ENCODE results near the gene FOXJ2.
"Not testable (repeated sequence)": the region's sequence is repeated elsewhere in the genome, so short reads cannot be mapped to it uniquely, and the experiment has no call there.

The FOXJ2 gene

DNA sequence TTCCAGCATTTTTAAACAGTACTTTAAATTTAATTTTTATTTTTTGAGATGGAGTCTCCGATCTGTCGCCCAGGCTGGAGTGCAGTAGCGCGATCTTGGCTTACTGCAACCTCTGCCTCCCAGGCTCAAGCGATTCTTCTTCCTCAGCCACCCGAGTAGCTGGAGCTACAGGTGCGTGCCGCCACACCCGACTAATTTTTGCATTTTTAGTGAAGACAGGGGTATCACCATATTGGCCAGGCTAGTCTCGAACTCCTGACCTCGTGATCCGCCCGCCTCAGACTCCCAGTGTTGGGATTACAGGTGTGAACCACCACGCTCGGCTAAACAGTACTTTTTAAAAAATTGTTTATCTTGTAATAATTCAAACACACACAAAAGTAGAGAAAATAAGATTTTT is 4.2 kb upstream of the FOXJ2 start:
- in situ Hi-C loops (cut with HindIII; ENCODE audit: low sequenced_read_pairs): no loop called here

DNA sequence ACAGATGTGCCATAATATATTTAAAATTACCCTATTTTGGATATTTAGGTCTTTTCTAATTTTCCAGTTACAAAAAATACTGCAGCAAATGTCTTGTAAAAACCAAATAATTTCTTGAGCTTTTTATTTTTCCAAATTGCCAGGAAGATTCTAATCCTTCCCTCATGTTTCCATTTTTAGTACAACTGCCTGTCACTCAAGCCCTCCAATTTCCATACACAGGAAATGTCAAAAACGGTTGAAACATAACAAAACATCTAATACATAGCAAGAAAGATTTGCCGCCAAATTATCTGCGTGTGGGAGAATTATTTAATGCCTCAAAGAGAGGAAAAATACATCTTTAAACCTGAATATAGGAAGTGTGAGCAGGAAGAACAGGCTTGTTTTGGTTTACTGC is 2.3 kb upstream of the FOXJ2 start:
- in situ Hi-C loops (cut with HindIII; ENCODE audit: low sequenced_read_pairs): no loop called here

DNA sequence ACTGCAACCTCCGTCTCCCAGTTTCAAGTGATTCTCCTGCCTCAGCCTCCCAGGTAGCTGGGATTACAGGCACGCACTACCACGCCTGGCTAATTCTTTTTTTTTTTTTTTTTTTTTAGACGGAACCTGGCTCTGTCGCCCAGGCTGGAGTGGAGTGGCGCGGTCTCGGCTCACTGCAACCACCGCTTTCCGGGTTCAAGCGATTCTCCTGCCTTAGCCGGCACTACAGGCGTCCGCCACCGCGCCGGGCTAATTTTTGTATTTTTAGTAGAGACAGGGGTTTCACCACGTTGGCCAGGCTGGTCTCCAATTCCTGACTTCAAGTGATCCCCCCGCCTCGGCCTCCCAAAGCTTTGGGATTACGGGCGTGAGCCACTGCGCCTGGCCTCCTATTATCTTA is 1.5 kb upstream of the FOXJ2 start:
- in situ Hi-C loops (cut with HindIII; ENCODE audit: low sequenced_read_pairs): not testable (repeated sequence)

DNA sequence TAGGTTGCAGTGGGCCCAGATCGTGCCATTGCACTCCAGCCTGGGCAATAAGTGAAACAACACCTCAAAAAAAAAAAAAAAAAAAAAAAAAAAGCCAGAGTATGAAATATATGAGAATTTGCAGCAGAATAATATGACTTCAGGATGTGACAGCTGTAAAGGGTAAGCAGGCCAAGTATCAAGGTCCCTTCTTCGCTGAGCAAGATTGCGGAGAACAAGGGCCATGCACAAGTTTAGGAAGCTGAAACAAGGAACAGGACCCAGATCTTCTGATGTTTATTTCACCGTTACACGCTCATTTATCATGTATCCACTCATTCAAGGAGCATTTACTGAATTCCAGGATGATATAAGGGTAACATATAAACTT is 659 bp upstream of the FOXJ2 start:
- in situ Hi-C loops (cut with HindIII; ENCODE audit: low sequenced_read_pairs): no loop called here

DNA sequence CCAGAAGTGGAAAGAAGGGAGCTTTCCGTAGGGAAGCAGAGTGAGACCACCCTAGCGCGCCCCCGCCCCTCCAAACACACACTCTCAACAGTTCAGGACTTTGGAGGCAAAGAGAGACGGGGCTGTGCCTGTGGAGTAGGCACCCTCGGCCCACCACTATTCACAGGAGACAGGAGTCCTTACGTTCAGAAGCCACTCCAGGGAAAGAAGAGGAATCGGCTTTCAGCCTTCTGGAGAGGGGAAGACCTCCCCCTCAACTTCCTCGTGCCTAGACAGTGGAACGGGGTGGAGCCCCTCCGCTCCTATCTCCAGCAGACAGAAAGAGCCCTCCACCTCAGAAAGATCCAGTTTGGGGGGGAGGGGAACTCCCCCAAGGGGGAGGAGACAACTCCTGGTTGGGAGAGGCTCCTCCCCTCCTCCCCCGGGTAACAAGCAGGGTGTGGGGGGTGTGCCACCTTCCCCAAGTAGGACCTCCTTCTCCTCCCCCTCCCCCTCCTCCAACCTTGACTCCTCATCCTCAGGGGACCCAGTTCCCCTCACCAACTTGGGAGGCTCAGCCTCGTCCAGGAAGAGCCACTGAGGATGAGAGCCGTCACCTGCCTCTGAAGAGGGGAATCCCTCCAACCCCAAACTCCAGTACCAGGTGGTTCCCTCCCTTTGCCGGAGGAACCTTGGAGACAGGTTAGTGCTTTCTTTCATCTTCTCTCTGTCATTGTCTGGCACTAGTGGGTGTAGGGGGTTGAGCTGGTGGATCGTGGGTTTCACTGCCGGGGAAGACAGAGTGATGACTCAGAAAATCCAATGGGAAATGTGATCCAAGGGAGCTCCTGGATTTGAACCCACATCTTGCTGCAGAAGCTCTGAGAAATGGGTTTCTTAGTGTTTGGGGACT is 883 bp downstream of the FOXJ2 start:
- in situ Hi-C loops (cut with HindIII; ENCODE audit: low sequenced_read_pairs): no loop called here

DNA sequence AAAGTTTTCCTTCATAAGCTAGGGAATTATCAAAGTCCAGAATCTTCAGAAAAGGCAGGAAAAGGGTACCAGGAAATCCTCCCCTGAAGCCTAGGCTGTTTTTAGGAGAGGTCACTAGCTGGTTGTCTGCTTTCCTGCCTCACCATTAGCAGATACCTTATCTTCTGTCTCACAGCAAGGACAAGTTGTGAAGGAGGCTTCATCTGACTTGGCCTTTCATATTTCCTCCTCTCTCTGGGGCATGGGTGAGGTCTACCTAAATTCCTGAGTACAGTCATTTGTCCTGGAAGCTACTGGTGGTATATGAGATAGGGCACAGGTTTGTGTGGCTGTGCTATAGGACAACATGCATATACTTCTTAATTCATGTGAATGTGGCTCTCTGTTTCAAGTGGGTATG is 2.3 kb downstream of the FOXJ2 start:
- in situ Hi-C loops (cut with HindIII; ENCODE audit: low sequenced_read_pairs): no loop called here

DNA sequence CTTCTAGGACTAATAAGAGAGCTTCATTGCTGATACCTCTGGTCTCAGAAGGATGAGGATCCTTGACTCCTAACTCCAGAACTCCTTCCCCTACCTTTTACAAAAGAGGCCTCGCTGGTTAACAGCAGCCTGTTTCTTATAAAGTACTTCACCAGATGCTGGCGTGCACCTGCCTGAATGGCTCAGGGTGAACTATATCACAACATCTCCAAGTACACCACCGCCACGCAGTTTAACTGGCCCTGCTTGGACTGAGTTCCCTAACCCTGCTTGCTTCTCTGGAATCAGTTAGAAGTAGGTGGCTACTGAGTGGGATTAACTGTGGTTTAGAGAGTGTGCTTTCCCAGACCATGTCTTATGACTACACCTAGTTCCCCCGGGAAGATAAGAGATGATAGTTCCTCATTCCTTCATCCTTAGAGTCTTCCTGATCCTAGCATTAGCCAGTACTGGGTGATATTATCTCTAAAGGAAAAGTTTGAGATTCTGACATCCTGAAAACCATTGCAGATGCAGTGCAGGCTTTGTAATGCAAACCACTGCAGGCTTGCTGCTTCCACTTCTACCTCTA is 3.0 kb downstream of the FOXJ2 start:
- in situ Hi-C loops (cut with HindIII; ENCODE audit: low sequenced_read_pairs): no loop called here

DNA sequence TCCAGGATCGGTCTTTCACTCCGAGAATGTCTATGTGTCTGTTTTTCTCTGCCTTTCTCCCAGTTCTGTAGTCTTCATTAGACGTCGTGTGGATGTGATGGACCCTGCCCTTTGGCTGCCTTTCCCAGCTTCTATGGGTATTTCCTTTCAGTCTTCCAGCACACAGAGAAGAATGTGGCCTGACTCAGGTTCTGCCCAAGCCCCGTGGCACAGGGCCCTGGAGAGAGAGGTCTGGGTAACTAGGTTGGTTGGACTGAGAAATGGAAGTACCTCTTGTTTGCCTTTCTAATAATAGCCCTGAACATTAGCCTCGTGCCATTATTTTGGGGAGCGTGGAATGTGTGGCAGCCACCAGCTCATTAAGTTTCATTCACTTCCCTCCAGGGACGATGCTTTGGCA is 3.8 kb downstream of the FOXJ2 start:
- in situ Hi-C loops (cut with HindIII; ENCODE audit: low sequenced_read_pairs): no loop called here

DNA sequence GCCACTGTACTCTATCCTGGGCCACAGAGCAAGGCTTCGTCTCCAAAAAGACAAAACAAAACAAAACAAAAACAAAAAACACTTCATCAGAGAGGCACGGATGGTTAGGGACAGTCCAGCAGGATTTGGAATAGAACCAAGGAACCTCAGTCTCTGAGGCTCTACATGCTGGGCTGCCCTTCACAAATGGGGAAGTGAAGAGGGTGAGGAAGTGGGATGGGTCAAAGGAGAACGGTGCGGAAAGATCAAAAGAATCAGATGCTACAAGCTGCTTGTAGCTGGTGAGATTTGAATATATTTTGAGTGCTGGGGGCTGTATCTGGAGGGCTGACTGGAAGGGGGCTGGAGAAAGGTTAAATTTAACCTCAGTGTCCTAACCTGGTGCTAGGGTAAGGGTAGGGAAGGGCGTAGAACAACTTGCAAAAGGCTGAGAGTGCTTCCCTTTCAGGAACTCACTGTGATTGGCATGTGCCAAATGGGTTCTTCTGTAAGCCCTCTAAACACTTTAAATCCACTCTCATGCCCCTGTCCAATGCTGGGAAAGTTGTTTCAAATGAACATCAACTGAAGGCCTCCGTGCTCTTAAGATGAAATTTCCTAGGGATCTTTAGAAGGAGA is 4.6 kb downstream of the FOXJ2 start:
- in situ Hi-C loops (cut with HindIII; ENCODE audit: low sequenced_read_pairs): no loop called here

DNA sequence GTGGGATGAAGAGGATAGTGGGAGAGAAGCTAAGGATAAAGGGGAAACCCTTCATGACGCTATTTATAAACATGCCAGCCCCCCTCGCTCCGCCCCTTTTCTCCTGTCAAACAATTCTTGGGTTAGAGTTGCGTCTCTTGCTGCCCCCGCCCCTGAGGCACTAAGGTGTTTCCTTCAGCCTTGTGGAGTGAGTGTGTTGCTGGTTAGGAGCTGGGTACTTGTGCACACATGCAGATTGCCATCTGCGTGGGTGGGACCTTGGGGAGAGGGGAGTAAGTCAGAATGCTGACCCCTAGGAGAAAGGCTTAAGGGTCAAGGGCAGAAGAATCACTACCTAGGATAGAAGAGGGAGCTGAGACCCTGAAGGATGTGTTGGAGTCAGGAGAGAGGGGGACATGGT is 5.4 kb downstream of the FOXJ2 start:
- in situ Hi-C loops (cut with HindIII; ENCODE audit: low sequenced_read_pairs): no loop called here

DNA sequence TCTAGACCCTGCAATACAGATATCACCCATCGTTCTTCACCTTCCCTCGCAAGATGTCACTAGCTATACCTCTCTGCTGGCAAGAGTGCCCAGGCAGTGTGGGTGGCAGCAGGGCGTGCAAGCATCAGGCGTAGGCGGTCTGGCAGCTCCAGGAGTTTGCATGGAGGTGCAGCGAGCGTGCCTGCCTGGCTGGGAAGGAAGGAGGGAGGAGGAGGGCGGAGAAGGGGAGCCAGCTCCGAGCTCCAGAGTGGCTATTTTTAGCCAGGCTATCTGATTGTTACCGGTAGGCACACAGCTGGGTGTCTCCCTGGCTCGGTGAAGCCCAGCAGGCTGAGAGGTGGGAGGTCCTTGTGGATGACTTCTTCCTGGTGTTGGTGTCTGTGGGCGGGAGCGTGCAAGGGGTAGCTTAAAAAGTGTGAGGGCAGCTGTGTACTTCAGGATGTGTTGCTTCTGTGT is 6.2 kb downstream of the FOXJ2 start:
- in situ Hi-C loops (cut with HindIII; ENCODE audit: low sequenced_read_pairs): no loop called here

DNA sequence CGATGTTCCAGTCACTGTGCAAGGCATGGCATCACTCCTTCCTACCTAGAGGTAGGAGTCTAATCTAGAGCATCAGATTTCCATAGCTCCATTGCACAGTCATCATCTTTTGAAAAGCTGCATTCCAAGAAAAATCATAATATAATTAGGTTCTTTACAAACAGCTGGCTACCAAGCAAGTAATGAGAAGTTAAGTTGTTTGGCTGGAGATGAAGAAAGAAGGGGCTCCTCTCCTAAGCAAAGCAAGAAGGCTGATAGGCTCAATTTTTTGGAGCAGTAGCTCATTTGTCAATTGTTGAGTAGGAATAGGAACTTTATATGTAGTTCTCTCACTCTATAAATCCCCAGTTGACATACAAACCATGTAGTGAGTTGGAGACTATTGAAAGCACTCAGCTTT is 8.3 kb downstream of the FOXJ2 start:
- in situ Hi-C loops (cut with HindIII; ENCODE audit: low sequenced_read_pairs): no loop called here

DNA sequence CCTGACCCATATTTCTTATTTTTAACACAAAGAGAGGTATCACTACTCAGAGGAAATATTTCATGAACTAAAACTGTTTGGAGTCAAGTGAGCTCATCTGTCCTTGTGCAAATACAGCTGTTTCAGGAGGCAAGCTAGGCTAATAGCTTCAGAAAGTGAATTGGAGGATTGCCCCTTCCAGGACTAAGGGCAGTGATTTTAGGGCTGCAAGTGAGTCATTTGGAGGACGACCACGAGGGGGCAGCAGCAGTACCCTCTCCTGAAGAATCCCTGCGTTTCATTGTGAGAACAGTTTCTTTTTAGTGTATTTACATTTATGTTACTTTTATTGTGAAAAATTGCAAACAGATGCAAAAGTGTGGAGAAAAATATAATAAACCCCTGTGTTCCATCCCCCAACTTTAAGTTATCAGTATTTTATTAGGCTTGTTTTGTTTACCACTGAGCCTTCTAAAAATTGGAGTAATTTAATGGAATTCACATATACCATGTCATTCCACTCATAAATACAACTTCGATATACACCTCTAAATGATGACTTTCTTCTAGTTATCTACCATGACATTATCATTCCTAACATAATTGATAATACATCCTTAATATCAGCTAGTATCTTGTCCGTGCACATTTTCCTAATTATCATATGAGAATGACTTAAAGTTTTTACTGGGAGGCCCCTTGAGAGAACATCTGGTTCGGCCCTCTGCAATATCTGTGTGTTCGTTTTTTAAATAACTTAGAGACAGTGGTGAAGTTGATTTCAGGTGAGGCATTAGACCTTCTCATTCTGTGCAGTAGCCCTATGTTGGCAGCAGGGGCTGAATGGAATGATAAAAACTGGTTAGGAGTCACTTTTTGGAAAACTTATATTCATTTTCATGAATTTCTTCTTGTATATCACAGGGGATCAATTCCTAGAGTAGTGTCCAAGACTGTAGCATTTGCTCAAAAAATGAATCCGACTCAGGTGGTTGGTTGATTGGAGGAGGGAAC is 13.7 kb downstream of the FOXJ2 start:
- in situ Hi-C loops (cut with HindIII; ENCODE audit: low sequenced_read_pairs): no loop called here

DNA sequence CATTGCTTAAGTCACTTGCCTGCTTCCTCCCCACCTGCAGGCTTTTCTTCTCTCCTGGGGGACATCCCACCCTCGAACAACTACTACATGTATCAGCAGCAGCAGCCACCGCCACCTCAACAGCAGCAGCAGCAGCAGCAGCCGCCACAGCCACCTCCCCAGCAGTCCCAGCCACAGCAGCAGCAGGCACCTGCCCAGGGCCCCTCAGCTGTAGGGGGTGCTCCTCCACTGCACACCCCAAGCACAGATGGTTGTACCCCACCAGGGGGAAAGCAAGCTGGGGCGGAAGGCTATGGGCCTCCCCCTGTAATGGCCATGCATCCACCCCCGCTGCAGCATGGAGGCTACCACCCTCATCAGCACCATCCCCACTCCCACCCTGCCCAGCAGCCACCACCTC is 15.3 kb downstream of the FOXJ2 start:
- in situ Hi-C loops (cut with HindIII; ENCODE audit: low sequenced_read_pairs): no loop called here

DNA sequence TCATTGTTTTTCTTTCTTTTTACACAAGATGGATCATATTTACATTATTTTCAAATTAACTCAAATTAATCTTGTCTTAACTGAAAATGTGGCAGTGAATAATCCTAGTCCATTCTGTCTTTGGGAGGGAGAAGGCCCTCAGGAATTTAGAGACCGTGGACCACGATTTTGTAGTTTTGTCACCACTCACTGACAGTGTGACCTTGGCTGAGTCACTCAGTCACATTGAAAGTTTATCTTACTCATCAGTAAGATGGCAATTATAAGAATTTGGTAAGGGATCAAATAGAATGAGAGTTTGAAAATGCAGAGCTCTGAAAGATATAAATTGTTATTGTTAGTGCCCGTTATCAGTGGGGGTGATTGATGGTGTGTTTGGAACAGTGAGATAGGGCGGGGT is 16.4 kb downstream of the FOXJ2 start:
- in situ Hi-C loops (cut with HindIII; ENCODE audit: low sequenced_read_pairs): no loop called here

DNA sequence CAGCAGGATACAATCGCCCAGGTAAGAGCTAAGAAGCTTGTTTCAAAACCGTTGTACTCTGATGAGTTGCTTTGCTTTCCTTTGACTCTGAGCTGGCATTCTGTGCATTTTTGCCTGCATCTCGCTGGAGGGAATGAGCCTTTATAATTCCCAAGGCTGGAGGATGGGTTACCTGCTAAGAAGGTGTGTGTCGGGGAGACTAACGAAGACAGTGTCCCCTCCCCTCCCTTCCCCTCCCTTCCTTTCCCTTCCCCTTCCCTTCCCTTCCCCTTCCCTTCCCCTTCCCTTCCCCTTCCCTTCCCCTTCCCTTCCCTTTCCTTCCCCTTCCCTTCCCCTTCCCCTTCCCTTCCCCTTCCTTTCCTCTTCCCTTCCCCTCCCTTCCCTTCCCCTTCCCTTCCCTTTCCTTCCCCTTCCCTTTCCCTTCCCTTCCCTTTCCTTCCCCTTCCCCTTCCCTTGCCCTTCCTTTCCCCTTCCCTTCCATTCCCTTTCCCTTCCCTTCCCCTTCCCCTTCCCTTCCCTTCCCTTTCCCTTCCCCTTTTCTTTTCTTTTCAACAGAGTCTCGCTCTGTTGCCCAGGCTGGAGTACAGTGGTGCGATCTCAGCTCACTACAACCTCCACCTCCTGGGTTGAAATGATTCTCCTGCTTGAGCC is 18.2 kb downstream of the FOXJ2 start:
- in situ Hi-C loops (cut with HindIII; ENCODE audit: low sequenced_read_pairs): no loop called here

DNA sequence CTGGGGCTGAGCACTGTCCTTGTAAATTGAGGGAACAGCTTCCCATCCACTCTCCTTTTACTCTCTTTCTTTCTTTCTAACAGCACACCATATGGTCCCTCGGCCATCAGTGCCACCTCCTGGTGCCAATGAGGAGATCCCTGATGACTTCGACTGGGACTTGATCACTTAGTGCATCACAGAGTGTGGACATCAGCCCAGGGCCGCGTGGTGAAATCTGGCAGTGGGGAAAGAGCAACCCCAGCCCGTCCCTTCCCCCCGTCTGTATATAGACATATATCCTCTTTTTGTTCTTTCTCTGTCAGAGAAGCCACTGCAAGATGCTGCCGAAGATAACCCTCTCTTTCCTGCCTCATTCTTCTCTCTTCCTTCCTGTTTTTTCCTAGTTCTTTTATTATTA is 20.2 kb downstream of the FOXJ2 start:
- in situ Hi-C loops (cut with HindIII; ENCODE audit: low sequenced_read_pairs): no loop called here

DNA sequence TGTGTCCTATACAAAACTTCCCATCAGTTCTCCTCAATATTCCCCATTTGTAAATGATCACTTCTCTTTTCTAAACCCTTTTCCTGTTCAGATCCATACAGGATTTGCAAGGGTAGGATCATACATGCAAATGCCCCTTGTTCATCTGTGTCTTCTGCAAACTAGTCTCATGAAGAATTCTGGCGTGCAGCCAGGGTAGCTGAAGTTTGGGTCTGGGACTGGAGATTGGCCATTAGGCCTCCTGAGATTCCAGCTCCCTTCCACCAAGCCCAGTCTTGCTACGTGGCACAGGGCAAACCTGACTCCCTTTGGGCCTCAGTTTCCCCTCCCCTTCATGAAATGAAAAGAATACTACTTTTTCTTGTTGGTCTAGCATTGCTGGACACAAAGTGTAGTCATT is 22.3 kb downstream of the FOXJ2 start:
- in situ Hi-C loops (cut with HindIII; ENCODE audit: low sequenced_read_pairs): no loop called here

DNA sequence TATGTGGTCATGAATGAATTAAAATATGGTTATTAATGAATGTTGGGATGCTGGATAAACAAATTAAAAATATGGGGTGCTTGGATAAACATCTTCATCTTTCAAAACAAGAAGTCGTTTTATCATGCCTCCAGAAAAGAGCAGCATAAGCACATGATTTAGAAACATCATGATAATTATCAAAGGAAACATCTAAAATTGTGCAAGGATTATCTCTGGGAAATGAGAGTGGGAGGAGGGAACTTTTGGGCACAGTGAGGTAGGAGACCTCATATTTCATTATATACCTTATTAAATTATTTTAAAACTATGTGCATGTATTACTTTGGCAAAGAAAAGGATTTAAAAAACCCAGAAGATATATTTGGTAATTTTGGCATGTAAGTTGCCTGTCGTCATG is 24.8 kb downstream of the FOXJ2 start:
- in situ Hi-C loops (cut with HindIII; ENCODE audit: low sequenced_read_pairs): no loop called here

DNA sequence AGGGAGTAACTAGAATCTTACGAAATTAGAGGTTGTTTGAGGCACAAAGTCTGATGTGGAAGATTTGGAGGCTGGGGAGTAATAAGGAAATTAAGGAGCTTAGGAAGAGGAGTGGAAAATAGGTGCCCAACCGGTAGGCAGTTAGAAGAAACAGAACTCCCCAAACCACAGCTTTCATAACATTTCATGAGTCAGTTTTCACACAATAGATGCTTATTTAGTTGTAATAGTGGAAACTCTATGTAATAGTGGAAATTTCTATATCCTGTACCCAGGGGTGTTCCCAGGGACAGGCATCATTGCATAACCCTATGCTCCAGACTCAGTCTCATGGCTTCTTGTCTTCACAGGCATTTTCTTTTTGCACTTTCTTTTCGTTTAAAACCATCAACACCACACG is 25.3 kb downstream of the FOXJ2 start:
- in situ Hi-C loops (cut with HindIII; ENCODE audit: low sequenced_read_pairs): no loop called here

DNA sequence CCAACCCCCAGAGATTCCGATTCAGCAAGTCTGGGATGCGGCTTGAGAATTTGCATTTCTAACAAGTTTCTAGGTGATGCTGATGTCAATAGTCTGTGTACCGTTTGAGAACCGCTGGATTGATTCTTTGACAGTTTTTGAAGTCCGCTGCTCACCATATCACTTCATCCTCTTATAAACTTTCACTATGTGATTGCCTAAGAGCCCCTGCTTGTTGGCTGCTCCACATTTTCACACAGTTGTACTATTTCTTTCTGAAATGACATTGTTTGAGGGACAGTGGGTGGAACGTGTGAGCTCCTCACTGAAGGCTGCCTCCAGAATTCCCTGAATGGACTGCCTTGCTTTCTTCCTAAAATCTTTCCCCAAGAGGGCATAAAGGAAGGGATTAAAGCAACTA is 26.0 kb downstream of the FOXJ2 start:
- in situ Hi-C loops (cut with HindIII; ENCODE audit: low sequenced_read_pairs): no loop called here
